Thoracic aorta endothelial cell (primary cell): ENCODE results near the gene RESF1. TPM values are rescaled to one million over a fixed set of nuclear protein-coding genes. Genes with fewer than 3 reads are reported as not detected.

ENCODE experiments used
- total RNA-seq: library from RNA; depleted of rRNA; stranded (reverse); fragments of >200 nt; gene quantifications from 2 replicates; pipeline ENCODE4 v1.2.3, GENCODE V29; 2012

RESF1 gene, protein sequence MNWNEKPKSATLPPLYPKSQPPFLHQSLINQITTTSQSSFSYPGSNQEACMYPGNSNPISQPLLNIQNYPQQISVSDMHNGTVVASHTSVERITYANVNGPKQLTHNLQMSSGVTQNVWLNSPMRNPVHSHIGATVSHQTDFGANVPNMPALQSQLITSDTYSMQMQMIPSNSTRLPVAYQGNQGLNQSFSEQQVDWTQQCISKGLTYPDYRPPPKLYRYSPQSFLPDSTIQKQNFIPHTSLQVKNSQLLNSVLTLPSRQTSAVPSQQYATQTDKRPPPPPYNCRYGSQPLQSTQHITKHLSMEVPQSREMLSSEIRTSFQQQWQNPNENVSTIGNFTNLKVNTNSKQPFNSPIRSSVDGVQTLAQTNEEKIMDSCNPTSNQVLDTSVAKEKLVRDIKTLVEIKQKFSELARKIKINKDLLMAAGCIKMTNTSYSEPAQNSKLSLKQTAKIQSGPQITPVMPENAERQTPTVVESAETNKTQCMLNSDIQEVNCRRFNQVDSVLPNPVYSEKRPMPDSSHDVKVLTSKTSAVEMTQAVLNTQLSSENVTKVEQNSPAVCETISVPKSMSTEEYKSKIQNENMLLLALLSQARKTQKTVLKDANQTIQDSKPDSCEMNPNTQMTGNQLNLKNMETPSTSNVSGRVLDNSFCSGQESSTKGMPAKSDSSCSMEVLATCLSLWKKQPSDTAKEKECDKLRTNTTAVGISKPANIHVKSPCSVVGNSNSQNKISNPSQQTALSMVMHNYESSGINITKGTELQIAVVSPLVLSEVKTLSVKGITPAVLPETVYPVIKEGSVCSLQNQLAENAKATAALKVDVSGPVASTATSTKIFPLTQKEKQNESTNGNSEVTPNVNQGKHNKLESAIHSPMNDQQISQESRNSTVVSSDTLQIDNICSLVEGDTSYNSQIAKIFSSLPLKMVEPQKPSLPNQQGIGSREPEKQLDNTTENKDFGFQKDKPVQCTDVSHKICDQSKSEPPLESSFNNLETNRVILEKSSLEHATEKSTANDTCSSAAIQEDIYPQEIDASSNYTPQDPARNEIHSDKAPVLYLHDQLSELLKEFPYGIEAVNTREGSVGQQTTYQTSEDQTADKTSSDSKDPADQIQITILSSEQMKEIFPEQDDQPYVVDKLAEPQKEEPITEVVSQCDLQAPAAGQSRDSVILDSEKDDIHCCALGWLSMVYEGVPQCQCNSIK (N-terminal part only)
- total RNA-seq, result 173 and 207 TPM in 2 replicates

DNA sequence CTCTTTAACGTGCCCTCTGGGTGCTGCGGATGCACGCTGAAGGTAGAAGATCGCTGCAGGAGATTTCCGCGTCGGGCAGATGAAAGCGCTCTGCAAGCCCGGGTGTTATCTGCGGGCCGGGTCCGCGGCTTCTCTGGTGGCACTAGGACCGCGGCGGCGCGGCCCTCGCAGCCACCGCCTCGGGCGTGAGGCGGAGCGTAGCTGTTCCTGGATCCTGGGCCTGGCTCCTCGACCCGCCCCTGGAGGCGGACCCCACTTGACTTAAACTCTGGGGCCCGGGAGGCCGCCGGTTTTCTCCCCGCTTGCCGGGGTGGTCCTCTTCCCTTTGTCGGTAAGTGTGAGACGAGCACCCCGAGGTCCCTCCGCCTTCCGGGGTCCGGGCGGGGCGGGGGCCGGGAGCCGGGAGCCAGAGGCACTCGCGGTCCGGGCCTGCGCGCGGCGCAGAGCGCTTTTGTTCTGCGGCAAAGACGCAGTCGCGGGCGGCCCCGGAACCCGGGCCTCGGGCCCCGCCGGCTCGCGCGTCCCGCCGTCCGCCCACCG lies at the start of gene RESF1:
RESF1 (plus strand) TSS at position 255 of the 540 bp plus-strand sequence. CDS start 21,541 bp downstream, outside the sequence.

Other genes starting within 250 kb of the RESF1 start
- 16.6 and 17.7 TPM in 2 replicates for gene AMN1, start 230.4 kb upstream of the RESF1 start, total RNA-seq
- 21.1 and 24.8 TPM in 2 replicates for gene BICD1, start 147.4 kb downstream of the RESF1 start, total RNA-seq